GM12864 (cell line): ENCODE results near the gene ENPP3.

Experiments used
- DNase-seq: peaks from one replicate; pipeline ENCODE4 v3.0.0-alpha.2; 2011; ENCODE audit warnings: low read depth
- H3K4me3 ChIP-seq: 2 replicates; pipeline ENCODE4 v1.5.1; 2011; ENCODE audit warnings: mild to moderate bottlenecking, low read depth, low read length, control low read depth
- TF ChIP-seq, protein P1 (sequence below): IDR thresholded peaks from 2 replicates; pipeline ENCODE4 v1.5.1; 2011; ENCODE audit warnings: low read depth, mild to moderate bottlenecking, moderate library complexity, low read length, control low read depth, inconsistent platforms; ENCODE audit errors: missing control alignments

The ENPP3 gene

GRCh38 chr6:131762984-131763383, 125.9 kb downstream of the ENPP3 start:
- DNase-seq, result no peak
- H3K4me3 ChIP-seq, result no peak overlapping the region
- TF ChIP-seq, protein P1, sequence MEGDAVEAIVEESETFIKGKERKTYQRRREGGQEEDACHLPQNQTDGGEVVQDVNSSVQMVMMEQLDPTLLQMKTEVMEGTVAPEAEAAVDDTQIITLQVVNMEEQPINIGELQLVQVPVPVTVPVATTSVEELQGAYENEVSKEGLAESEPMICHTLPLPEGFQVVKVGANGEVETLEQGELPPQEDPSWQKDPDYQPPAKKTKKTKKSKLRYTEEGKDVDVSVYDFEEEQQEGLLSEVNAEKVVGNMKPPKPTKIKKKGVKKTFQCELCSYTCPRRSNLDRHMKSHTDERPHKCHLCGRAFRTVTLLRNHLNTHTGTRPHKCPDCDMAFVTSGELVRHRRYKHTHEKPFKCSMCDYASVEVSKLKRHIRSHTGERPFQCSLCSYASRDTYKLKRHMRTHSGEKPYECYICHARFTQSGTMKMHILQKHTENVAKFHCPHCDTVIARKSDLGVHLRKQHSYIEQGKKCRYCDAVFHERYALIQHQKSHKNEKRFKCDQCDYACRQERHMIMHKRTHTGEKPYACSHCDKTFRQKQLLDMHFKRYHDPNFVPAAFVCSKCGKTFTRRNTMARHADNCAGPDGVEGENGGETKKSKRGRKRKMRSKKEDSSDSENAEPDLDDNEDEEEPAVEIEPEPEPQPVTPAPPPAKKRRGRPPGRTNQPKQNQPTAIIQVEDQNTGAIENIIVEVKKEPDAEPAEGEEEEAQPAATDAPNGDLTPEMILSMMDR, result no peak

- H3K4me3 ChIP-seq, result no peak overlapping the region
- no peak for DNase-seq
- TF ChIP-seq, protein P1, result no peak
These were observed 126.6 kb downstream of the ENPP3 start for GRCh38 chr6:131763749-131764148.

DNA sequence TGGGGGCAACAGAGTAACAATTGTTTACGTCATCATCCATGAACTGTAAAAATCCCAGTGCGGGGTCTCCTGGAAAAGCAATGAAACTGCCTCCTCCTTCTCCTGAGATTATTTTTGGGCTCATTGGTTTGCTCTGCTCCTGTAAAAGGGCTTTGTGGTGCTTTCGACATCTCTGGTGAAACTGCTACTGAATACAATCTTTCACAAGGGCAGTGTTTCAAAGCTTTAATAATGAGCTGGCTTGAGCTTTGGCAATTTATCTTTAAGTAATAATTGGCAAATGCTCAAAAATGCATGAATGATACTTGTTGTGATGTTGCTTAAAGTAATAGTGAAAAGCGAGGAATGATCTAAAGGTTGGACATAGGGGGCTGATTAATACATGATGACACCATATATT, 127.2 kb downstream of the ENPP3 start:
- no peak overlapping the region for H3K4me3 ChIP-seq
- TF ChIP-seq, protein P1, result no peak
- no peak for DNase-seq

DNA sequence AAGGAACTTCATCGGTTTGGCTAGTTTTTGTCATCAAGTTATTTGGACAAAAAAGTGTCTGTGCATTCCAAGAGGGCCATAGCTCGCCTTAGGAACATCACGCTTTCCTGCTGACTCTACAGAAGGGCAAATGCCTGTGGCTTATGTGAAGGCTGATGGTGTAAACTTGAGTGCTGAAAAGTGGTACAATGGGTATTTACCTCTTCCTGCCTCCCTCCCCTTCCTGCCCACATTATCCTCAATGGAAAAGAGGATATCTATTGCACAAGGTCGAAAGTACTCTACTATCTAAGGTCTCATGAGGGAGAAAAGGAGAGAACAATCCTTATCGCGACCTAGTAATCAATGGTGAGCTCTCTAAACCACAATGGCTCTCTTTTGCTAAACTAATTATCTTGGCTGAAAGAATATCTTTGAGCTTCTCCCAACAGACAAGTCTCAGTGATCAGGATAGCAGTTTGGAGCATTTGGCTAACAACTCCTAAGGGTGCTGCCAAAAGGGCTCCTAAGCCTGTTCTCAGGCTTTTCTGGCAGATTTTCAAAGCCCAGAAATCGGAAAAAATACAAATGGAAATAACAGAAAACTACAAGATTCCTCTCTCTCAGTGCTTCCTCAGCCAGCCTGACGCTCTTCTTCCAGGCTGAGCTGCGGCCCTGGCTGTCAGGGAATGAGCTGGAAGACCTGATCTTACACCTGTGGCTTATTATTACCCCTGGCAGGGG, 128.1 kb downstream of the ENPP3 start:
- no peak for DNase-seq
- H3K4me3 ChIP-seq, result no peak overlapping the region
- TF ChIP-seq, protein P1, result no peak

GRCh38 chr6:131765804-131766135, 128.7 kb downstream of the ENPP3 start:
- H3K4me3 ChIP-seq, result no peak overlapping the region
- no peak for DNase-seq
- TF ChIP-seq, protein P1, result no peak

- TF ChIP-seq, protein P1, result no peak
- DNase-seq, result no peak
- no peak overlapping the region for H3K4me3 ChIP-seq
These were observed 129.5 kb downstream of the ENPP3 start for GRCh38 chr6:131766631-131767030.

DNA sequence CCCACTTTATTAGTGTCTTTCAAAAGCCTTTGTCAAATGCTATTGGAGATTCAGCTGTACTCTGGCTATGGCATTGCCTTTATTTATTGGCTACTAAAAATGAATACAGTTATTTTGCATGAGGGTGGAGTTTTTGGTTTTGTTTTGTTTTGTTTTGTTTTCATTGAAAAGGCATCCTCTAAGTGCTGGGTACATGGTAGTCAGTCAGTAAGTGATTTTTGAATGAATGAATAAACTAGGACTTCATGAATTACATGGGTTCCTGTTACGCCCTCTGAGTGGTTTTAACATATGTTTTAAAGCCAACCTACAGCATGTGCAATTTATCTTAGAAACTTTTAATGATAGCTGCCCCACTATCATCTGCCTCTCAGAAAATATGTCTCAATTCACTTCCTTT, 131.9 kb downstream of the ENPP3 start:
- TF ChIP-seq, protein P1, result no peak
- no peak for DNase-seq
- H3K4me3 ChIP-seq, result no peak overlapping the region
